Liver (tissue), 9 donors: ENCODE measurements around the gene DIP2B. TPM values are rescaled to one million over a fixed set of nuclear protein-coding genes. Genes with fewer than 3 reads are reported as not detected.

Experiments
- DNase-seq: peaks from one replicate; pipeline ENCODE4 v3.0.0-alpha.2; 2017; ENCODE audit warnings: low spot score
- H3K27ac ChIP-seq, 2 donors: one replicate each; pipeline ENCODE4 v1.7.0; 2013; ENCODE audit warnings: inconsistent platforms in 2 of 2, low read length in 2 of 2, control low read depth in 1 of 2, low read depth in 1 of 2, mild to moderate bottlenecking in 1 of 2
- H3K27me3 ChIP-seq, 4 donors: one replicate each; pipeline versions ENCODE4 v1.6.1 to v1.7.0; 2013; ENCODE audit warnings: low read length in 3 of 4, inconsistent platforms in 1 of 4, mild to moderate bottlenecking in 1 of 4, moderate library complexity in 1 of 4; ENCODE audit not compliant: control insufficient read depth in 4 of 4, insufficient read depth in 4 of 4
- H3K36me3 ChIP-seq, 4 donors: one replicate each; pipeline versions ENCODE4 v1.6.1 to v1.7.0; 2013; ENCODE audit warnings: low read length in 3 of 4, mild to moderate bottlenecking in 3 of 4, low read depth in 1 of 4, moderate library complexity in 1 of 4; ENCODE audit not compliant: control insufficient read depth in 4 of 4, insufficient read depth in 3 of 4
- H3K4me1 ChIP-seq, 4 donors: one replicate each; pipeline versions ENCODE4 v1.6.1 to v1.7.0; 2013; ENCODE audit warnings: low read length in 3 of 4, mild to moderate bottlenecking in 3 of 4, moderate library complexity in 1 of 4; ENCODE audit not compliant: control insufficient read depth in 4 of 4, insufficient read depth in 4 of 4
- H3K4me3 ChIP-seq, 3 donors: one replicate each; pipeline versions ENCODE4 v1.6.1 to v1.7.0; 2013; ENCODE audit warnings: low read length in 3 of 3, control low read depth in 1 of 3, low read depth in 1 of 3, mild to moderate bottlenecking in 1 of 3
- H3K9ac ChIP-seq, 2 donors: one replicate each; pipeline ENCODE4 v1.7.0; 2013; ENCODE audit warnings: low read length in 2 of 2, mild to moderate bottlenecking in 2 of 2, moderate library complexity in 2 of 2, control low read depth in 1 of 2, low read depth in 1 of 2
- H3K9me3 ChIP-seq, 4 donors: one replicate each; pipeline versions ENCODE4 v1.6.1 to v1.7.0; 2013; ENCODE audit warnings: low read length in 3 of 4; ENCODE audit not compliant: control insufficient read depth in 4 of 4
- ATF3 ChIP-seq: IDR thresholded peaks from 2 replicates; pipeline ENCODE4 v1.6.1; 2016; ENCODE audit warnings: antibody characterized with exemption
- CTCF ChIP-seq: fragments of 150-350 bp; IDR thresholded peaks from 2 replicates; pipeline ENCODE4 v1.5.1; 2017; ENCODE audit warnings: improper control_type of control experiment, low read depth, low read length; ENCODE audit not compliant: missing input control
- EGR1 ChIP-seq, 2 donors: IDR thresholded peaks; 2 replicates each; pipeline ENCODE4 v1.6.1; 2016 to 2018; ENCODE audit warnings: antibody characterized with exemption in 2 of 2, low read depth in 2 of 2
- FOXA1 ChIP-seq: IDR thresholded peaks from 2 replicates; pipeline ENCODE4 v1.6.1; 2016; ENCODE audit warnings: antibody characterized with exemption
- FOXA2 ChIP-seq: IDR thresholded peaks from 2 replicates; pipeline ENCODE4 v1.6.1; 2016; ENCODE audit warnings: antibody characterized with exemption
- GABPA ChIP-seq, 2 donors: IDR thresholded peaks in 1 of 2; conservative IDR thresholded peaks in 1 of 2; 2 replicates each; pipeline ENCODE4 v1.6.1; 2016; ENCODE audit warnings: antibody characterized with exemption in 2 of 2, mild to moderate bottlenecking in 1 of 2, moderate library complexity in 1 of 2
- HNF4A ChIP-seq, 2 donors: conservative IDR thresholded peaks; 2 replicates each; pipeline ENCODE4 v1.6.1; 2016; ENCODE audit warnings: antibody characterized with exemption in 2 of 2, mild to moderate bottlenecking in 2 of 2
- HNF4G ChIP-seq: IDR thresholded peaks from 2 replicates; pipeline ENCODE4 v1.6.1; 2016; ENCODE audit warnings: antibody characterized with exemption
- JUND ChIP-seq, 2 donors: IDR thresholded peaks; 2 replicates each; pipeline ENCODE4 v1.6.1; 2016; ENCODE audit warnings: antibody characterized with exemption in 2 of 2
- NR2F2 ChIP-seq: IDR thresholded peaks from 2 replicates; pipeline ENCODE4 v1.6.1; 2016; ENCODE audit warnings: antibody characterized with exemption
- RAD21 ChIP-seq, 2 donors: IDR thresholded peaks; 2 replicates each; pipeline ENCODE4 v1.6.1; 2016; ENCODE audit warnings: antibody characterized with exemption in 2 of 2, mild to moderate bottlenecking in 2 of 2
- RXRA ChIP-seq, 2 donors: IDR thresholded peaks; 2 replicates each; pipeline ENCODE4 v1.6.1; 2017 to 2018; ENCODE audit warnings: antibody characterized with exemption in 2 of 2, mild to moderate bottlenecking in 1 of 2
- SP1 ChIP-seq: IDR thresholded peaks from 2 replicates; pipeline ENCODE4 v1.6.1; 2018; ENCODE audit warnings: antibody characterized with exemption, mild to moderate bottlenecking
- TAF1 ChIP-seq: conservative IDR thresholded peaks from 2 replicates; pipeline ENCODE4 v1.6.1; 2016; ENCODE audit warnings: antibody characterized with exemption, mild to moderate bottlenecking
- YY1 ChIP-seq: IDR thresholded peaks from 2 replicates; pipeline ENCODE4 v1.6.1; 2016; ENCODE audit warnings: antibody characterized with exemption, mild to moderate bottlenecking
- ZBTB33 ChIP-seq: IDR thresholded peaks from 2 replicates; pipeline ENCODE4 v1.6.1; 2016; ENCODE audit warnings: antibody characterized with exemption
- WGBS: extraction: QIAGEN DNeasy Blood & Tissue Kit; methylation state at CpG from one replicate; pipeline ENCODE4 v1.1.7; 2013; 5-methylcytosine and 5-hydroxymethylcytosine counted together
- polyA plus RNA-seq, 2 donors: library from polyadenylated mRNA; stranded (reverse) in 1 of 2; unstranded in 1 of 2; fragments of 200-250 nt in 1 of 2; fragments of >200 nt in 1 of 2; fragmentation: Nextera tagmentation in 1 of 2; extraction: Ambion mirVana in 1 of 2; gene quantifications; one replicate each; pipeline versions ENCODE4 v1.2.1 to v1.2.3, GENCODE V29; 2013 to 2015
- total RNA-seq, 2 donors: library from RNA; depleted of rRNA; stranded (reverse); fragments of >200 nt; gene quantifications; one replicate each; pipeline ENCODE4 v1.2.3, GENCODE V29; 2014
- TF ChIP-seq, protein P1 (sequence below): IDR thresholded peaks from 2 replicates; pipeline ENCODE4 v1.6.1; 2016; ENCODE audit warnings: antibody characterized with exemption
- TF ChIP-seq, protein P2 (sequence below): IDR thresholded peaks from 2 replicates; pipeline ENCODE4 v1.6.1; 2016; ENCODE audit warnings: antibody characterized with exemption, mild to moderate bottlenecking
- donor health status: healthy.
- donor health status: healthy.
- donor health status: healthy.
- donor health status: healthy.
- donor health status: healthy.

The DIP2B gene
- total and polyA plus RNA-seq, 4 donors = 4.8 to 30.7 (median 13.8) TPM

DNA sequence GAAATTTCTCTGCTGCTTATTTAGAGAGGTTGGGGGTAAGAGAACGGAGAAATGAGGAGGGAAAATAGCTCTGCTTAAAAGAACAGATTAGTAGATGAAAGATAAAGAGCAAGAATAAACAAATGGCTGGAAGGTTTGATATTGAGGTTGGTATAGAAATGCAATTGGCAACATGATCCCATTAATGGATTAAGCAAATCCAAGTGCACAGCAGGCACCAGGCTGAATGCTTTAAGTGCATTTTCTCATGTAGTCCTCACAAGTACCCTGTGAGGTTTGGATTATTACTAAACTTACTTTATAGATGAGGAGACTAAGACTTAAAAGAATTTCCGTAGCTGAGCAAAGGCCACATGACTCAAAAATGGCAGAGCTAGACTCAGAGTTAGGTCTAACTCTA is 182.2 kb downstream of the DIP2B start:
- Histone ChIP-seq H3K9me3 (no peaks in the 10 kb centered on the region), H3K9ac (no peak overlapping the region), H3K36me3 (peaks cover 6 to 63% (median 39%) of the 10 kb centered on the region in 4 donors), H3K4me3 (no peak overlapping the region), H3K27ac (no peak overlapping the region), H3K4me1 (no peaks in the 10 kb centered on the region), H3K27me3 (no peaks in the 10 kb centered on the region)
- TF ChIP-seq RXRA (IDR thresholded peaks at IDR 0.05) = no peak
- no peak for TF ChIP-seq CTCF
- no peak for TF ChIP-seq JUND (IDR thresholded peaks at IDR 0.05)
- TF ChIP-seq ZBTB33 = no peak
- TF ChIP-seq, protein P1, sequence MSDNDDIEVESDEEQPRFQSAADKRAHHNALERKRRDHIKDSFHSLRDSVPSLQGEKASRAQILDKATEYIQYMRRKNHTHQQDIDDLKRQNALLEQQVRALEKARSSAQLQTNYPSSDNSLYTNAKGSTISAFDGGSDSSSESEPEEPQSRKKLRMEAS = no peak
- TF ChIP-seq HNF4A (conservative IDR thresholded peaks at IDR 0.05) = no peak
- TF ChIP-seq EGR1 (IDR thresholded peaks at IDR 0.05; ENCODE audit: low read depth in 2 of 2) = no peak
- no peak for TF ChIP-seq TAF1
- TF ChIP-seq HNF4G = no peak
- no peak for TF ChIP-seq GABPA (IDR thresholded peaks at IDR 0.05 in 1 of 2, conservative IDR thresholded peaks at IDR 0.05 in 1 of 2)
- no peak for TF ChIP-seq FOXA1
- TF ChIP-seq ATF3 = no peak
- TF ChIP-seq YY1 = no peak
- TF ChIP-seq RAD21 (IDR thresholded peaks at IDR 0.05) = no peak
- TF ChIP-seq, protein P2, sequence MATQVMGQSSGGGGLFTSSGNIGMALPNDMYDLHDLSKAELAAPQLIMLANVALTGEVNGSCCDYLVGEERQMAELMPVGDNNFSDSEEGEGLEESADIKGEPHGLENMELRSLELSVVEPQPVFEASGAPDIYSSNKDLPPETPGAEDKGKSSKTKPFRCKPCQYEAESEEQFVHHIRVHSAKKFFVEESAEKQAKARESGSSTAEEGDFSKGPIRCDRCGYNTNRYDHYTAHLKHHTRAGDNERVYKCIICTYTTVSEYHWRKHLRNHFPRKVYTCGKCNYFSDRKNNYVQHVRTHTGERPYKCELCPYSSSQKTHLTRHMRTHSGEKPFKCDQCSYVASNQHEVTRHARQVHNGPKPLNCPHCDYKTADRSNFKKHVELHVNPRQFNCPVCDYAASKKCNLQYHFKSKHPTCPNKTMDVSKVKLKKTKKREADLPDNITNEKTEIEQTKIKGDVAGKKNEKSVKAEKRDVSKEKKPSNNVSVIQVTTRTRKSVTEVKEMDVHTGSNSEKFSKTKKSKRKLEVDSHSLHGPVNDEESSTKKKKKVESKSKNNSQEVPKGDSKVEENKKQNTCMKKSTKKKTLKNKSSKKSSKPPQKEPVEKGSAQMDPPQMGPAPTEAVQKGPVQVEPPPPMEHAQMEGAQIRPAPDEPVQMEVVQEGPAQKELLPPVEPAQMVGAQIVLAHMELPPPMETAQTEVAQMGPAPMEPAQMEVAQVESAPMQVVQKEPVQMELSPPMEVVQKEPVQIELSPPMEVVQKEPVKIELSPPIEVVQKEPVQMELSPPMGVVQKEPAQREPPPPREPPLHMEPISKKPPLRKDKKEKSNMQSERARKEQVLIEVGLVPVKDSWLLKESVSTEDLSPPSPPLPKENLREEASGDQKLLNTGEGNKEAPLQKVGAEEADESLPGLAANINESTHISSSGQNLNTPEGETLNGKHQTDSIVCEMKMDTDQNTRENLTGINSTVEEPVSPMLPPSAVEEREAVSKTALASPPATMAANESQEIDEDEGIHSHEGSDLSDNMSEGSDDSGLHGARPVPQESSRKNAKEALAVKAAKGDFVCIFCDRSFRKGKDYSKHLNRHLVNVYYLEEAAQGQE = no peak
- no peak for TF ChIP-seq NR2F2
- no peak for TF ChIP-seq SP1
- WGBS = 95% methylated on average over 2 of the region's 2 CpGs
- no peak for DNase-seq

- H3K27ac ChIP-seq = no peak overlapping the region
- peaks cover 6 to 62% (median 42%) of the 10 kb centered on the region in 4 donors for H3K36me3 ChIP-seq
- peaks cover 0 to 2% (median 0%) of the 10 kb centered on the region in 4 donors for H3K4me1 ChIP-seq
- no peaks in the 10 kb centered on the region for H3K9me3 ChIP-seq
- 94% methylated on average over 1 of the region's 1 CpG for WGBS
- no peak overlapping the region for H3K4me3 ChIP-seq
- H3K9ac ChIP-seq = no peak overlapping the region
- no peak for DNase-seq
- H3K27me3 ChIP-seq = no peaks in the 10 kb centered on the region
- TF ChIP-seq FOXA1 (no peak), JUND (IDR thresholded peaks at IDR 0.05) (no peak), YY1 (no peak), FOXA2 (no peak), NR2F2 (no peak), ZBTB33 (no peak), RAD21 (IDR thresholded peaks at IDR 0.05) (no peak), SP1 (no peak)
- TF ChIP-seq, protein P2 = no peak
Observed at GRCh38 chr12:50689437-50689836, 184.7 kb downstream of the DIP2B start.
